H1 (cell line): ENCODE data around the gene MAP2K7. TPM values are rescaled to one million over a fixed set of nuclear protein-coding genes. Genes with fewer than 3 reads are reported as not detected.

ENCODE experiments used
- ATF3 ChIP-seq: IDR thresholded peaks from 2 replicates; pipeline ENCODE4 v1.6.1; 2011; ENCODE audit warnings: low read depth, mild to moderate bottlenecking, low read length; ENCODE audit not compliant: insufficient read depth
- CBX8 ChIP-seq: fragments of 300-800, 300-1000 bp; sonication (generic); IDR thresholded peaks from 2 replicates; pipeline ENCODE4 v1.7.1; 2016; ENCODE audit warnings: low read depth, low read length, borderline replicate concordance
- GABPA ChIP-seq: IDR thresholded peaks from 2 replicates; pipeline ENCODE4 v1.6.1; 2011; ENCODE audit warnings: mild to moderate bottlenecking, low read length, moderate library complexity, borderline replicate concordance; ENCODE audit not compliant: insufficient read depth
- HDAC6 ChIP-seq: IDR thresholded peaks from one replicate; pipeline ENCODE4 v1.7.1; 2012; ENCODE audit warnings: low read depth, mild to moderate bottlenecking, inconsistent platforms, low read length, moderate library complexity
- POLR2AphosphoS5 ChIP-seq: IDR thresholded peaks from 2 replicates; pipeline ENCODE4 v1.6.1; 2011; ENCODE audit warnings: low read depth, low read length
- TAF7 ChIP-seq: optimal IDR thresholded peaks from 2 replicates; pipeline ENCODE3; 2011; ENCODE audit warnings: low read depth, mild to moderate bottlenecking, inconsistent platforms, low read length, moderate library complexity, borderline replicate concordance
- polyA plus RNA-seq, 7 experiments: library from polyadenylated mRNA; depleted of rRNA in 3 of 7; stranded (reverse) in 5 of 7; unstranded in 2 of 7; fragments of >200 nt in 5 of 7; fragments of 200-250 nt in 2 of 7; gene quantifications; 1 replicate in 5 of 7; 2 replicates in 1 of 7; 4 replicates in 1 of 7; pipeline versions ENCODE4 v1.2.1 to v1.2.3, GENCODE V29; 2011 to 2013; ENCODE audit warnings: missing spikeins in 2 of 7, mixed read lengths in 2 of 7
- total RNA-seq: library from RNA; stranded (reverse); fragmentation: NEBNext Ultra II Directional; extraction: Animal tissue kit (Norgen Biotek cat#: 25700); gene quantifications from 2 replicates; pipeline ENCODE4 v1.2.1, GENCODE V29; 2021

Gene MAP2K7
- total and polyA plus RNA-seq, 2 of the 8 experiments (the other 6 are each of a cell fraction or from before 2014, with no cell fraction given) = 8.9 to 38.3 TPM

GRCh38 chr19:7928334-7928706 lies 24.6 kb downstream of the MAP2K7 start (continued):
- TF ChIP-seq CBX8 (no peak), TAF7 (no peak), POLR2AphosphoS5 (no peak), ATF3 (no peak), HDAC6 (no peak), GABPA (no peak)
